ENCODE data around the gene MOCS3. TPM values are rescaled to one million over a fixed set of nuclear protein-coding genes. Genes with fewer than 3 reads are reported as not detected.
A peak's percentile ranks its signal among the peaks of the same experiment; 100 is the strongest.

The MOCS3 gene
- total RNA-seq, 1 donor from 2014 or later: 4.1 TPM

DNA sequence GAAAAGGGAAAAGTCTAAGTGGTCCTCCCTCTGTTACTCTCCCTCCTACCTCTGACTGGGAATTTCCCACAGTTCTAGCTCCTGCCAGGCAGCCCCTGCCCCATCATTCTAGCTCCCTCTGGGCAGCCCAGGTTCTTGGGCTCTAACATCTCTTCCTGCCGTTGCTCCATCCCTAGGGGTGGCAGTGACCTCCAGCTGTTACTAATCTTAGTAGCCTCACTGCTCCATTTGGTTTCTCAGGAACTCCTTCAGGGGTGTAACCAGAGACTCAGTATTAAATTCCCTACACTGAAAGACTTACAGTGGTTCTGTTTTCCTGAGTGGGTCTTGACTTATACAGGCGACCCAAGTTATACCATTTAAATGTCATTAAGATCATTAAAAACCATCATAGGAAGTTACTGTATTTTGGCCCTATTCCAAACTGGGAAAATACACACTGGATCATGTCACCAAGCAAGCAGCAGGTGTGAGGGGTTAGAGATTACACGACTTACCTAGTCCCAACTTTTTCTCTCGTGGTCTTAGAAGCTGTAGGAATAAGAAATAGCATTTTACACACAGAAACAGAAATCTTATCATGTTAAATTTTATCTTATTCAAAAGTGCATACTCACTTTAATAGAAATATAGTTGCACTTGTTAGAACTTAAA lies 10.4 kb upstream of the MOCS3 start:
- Mint-ChIP-seq H3K9me3 (ENCODE audit: unreplicated experiment) (no peaks in the 10 kb centered on the region), H3K27me3 (ENCODE audit: unreplicated experiment) (no peaks in the 10 kb centered on the region), H3K4me3 (ENCODE audit: unreplicated experiment) (no peak overlapping the region), H3K27ac (ENCODE audit: unreplicated experiment) (no peak overlapping the region), H3K4me1 (ENCODE audit: low read depth, unreplicated experiment) (no peaks in the 10 kb centered on the region), H3K36me3 (ENCODE audit: unreplicated experiment) (no peaks in the 10 kb centered on the region)
- TF ChIP-seq, protein P1, sequence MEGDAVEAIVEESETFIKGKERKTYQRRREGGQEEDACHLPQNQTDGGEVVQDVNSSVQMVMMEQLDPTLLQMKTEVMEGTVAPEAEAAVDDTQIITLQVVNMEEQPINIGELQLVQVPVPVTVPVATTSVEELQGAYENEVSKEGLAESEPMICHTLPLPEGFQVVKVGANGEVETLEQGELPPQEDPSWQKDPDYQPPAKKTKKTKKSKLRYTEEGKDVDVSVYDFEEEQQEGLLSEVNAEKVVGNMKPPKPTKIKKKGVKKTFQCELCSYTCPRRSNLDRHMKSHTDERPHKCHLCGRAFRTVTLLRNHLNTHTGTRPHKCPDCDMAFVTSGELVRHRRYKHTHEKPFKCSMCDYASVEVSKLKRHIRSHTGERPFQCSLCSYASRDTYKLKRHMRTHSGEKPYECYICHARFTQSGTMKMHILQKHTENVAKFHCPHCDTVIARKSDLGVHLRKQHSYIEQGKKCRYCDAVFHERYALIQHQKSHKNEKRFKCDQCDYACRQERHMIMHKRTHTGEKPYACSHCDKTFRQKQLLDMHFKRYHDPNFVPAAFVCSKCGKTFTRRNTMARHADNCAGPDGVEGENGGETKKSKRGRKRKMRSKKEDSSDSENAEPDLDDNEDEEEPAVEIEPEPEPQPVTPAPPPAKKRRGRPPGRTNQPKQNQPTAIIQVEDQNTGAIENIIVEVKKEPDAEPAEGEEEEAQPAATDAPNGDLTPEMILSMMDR (IDR thresholded peaks at IDR 0.05; ENCODE audit: partially characterized antibody, unreplicated experiment): no peak
- DNase-seq: no peak

DNA sequence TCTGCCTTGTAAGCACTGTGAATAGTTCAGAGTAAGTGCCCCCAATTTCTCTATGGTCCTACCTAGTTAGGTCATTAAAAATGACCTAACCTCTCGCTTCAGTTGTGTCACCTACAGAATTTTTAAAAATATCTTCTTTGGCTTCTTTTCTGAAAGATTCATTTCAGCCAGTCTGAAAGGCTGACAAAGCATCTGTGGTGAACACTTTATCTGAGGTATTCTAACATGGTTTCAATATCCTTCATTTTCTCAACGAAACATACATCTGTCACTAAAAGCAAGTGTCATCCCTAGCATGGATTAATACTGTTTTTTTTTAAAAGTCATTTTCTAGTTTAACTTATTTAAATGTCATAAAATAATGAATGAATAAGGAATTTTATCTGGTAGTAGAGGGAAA lies 5.4 kb upstream of the MOCS3 start:
- Mint-ChIP-seq H3K4me1 (ENCODE audit: low read depth, unreplicated experiment) (peaks cover 16% of the 10 kb centered on the region), H3K4me3 (ENCODE audit: unreplicated experiment) (no peak overlapping the region), H3K36me3 (ENCODE audit: unreplicated experiment) (no peaks in the 10 kb centered on the region), H3K27me3 (ENCODE audit: unreplicated experiment) (peaks cover 2% of the 10 kb centered on the region), H3K27ac (ENCODE audit: unreplicated experiment) (no peak overlapping the region), H3K9me3 (ENCODE audit: unreplicated experiment) (peaks cover 1% of the 10 kb centered on the region)
- TF ChIP-seq, protein P1 (IDR thresholded peaks at IDR 0.05; ENCODE audit: partially characterized antibody, unreplicated experiment): no peak
- no peak for DNase-seq

DNA sequence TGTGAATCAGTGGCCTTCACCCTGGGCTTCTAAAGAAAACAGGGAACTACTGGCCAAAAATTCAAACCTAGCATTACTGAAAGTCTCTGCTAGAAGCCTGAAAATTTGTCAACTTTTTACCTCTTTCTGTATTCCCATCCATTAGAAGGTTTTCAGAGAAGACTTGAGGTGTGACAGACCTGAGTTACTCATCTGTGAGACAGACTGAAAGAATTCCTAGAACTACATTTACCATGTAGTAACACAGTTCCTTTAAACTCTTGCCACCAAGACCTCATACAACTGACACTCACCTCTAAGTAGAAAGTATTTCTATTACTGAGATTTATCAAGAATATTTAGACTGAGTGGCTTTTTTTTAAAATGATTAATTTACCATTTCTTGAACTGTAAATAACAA lies 4.8 kb upstream of the MOCS3 start:
- Mint-ChIP-seq H3K4me3 (ENCODE audit: unreplicated experiment) (no peak overlapping the region), H3K27ac (ENCODE audit: unreplicated experiment) (no peak overlapping the region)

DNA sequence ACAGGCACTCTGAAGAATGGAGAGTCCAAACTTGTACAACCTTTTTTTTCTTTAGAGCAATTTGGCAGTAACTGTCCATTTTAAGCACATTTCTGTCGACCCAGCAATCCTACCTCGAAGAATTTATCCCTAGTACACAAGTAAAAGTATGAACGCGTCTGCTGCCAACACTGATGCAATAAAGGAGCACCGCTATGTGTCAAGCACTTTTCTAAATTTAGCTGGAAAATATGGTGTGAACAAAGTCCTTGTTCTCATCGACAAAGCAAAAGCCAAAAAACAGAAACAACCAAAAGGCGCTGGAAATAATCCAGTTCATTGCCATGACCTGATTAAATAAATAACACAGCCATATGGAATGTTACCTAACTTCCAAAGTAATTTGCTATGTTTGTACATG lies 1.3 kb upstream of the MOCS3 start:
- TF ChIP-seq, protein P1 (IDR thresholded peaks at IDR 0.05; ENCODE audit: partially characterized antibody, unreplicated experiment): no peak
- Mint-ChIP-seq H3K4me1 (ENCODE audit: low read depth, unreplicated experiment) (peaks cover 19% of the 10 kb centered on the region), H3K4me3 (ENCODE audit: unreplicated experiment) (peak overlapping the region; percentile 97), H3K9me3 (ENCODE audit: unreplicated experiment) (peaks cover 1% of the 10 kb centered on the region), H3K36me3 (ENCODE audit: unreplicated experiment) (no peaks in the 10 kb centered on the region), H3K27me3 (ENCODE audit: unreplicated experiment) (peaks cover 5% of the 10 kb centered on the region), H3K27ac (ENCODE audit: unreplicated experiment) (peak overlapping the region; percentile 98)
- no peak for DNase-seq

More for the DNA sequence above, 4.8 kb upstream of the MOCS3 start:
- H3K9me3 Mint-ChIP-seq (ENCODE audit: unreplicated experiment): peaks cover 1% of the 10 kb centered on the region
- no peaks in the 10 kb centered on the region for H3K36me3 Mint-ChIP-seq (ENCODE audit: unreplicated experiment)
- TF ChIP-seq, protein P1 (IDR thresholded peaks at IDR 0.05; ENCODE audit: partially characterized antibody, unreplicated experiment): no peak
- DNase-seq: no peak
- peaks cover 16% of the 10 kb centered on the region for H3K4me1 Mint-ChIP-seq (ENCODE audit: low read depth, unreplicated experiment)
- H3K27me3 Mint-ChIP-seq (ENCODE audit: unreplicated experiment): peaks cover 5% of the 10 kb centered on the region

DNA sequence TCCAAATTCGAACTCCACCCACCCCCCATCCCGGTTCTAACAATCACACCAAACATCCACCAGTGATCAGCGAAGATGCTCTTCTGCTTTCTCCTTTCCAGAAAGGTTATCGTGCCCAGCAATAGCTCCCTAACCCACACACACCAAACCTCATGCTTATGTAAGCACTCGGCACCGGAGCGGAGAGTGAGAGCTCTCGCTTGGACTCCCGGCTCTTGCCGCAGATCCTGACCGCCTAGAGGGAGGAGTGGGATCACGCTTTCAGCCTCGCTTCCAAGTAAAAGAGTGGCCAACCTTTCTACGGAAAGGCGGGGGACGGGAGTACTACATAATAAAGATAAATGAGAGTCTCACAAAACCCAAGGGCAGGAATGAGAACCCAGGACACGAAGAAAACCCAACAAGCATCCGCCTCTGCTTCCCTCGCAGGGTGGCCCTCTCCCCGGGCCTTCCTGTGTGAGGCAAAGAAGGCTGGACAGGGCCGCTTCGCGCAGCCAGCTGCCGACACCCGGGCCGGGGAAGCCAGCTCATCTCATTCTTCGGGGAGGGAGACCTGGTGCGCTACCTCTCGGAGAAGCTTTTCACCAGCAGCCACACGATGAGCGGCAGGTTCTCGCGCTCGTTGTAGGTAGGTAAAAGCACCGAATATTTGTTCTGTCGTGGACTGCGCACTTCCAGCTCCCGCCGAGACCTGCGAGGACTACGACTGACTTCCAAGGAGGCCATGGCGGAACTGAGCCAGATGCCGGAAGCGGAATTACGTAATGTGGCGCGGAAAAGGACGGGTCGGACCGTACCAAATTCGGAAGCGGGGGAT lies 612 bp upstream of the MOCS3 start, which contains the start of gene DPM1:
Gene DPM1, minus strand, starts transcription at position 735 of the 817 bp plus-strand sequence. Its CDS starts 9 bp downstream, at position 726.
- DNase-seq: peak; percentile 84
- Mint-ChIP-seq H3K4me1 (ENCODE audit: low read depth, unreplicated experiment) (peaks cover 19% of the 10 kb centered on the region), H3K36me3 (ENCODE audit: unreplicated experiment) (no peaks in the 10 kb centered on the region), H3K27me3 (ENCODE audit: unreplicated experiment) (peaks cover 5% of the 10 kb centered on the region), H3K9me3 (ENCODE audit: unreplicated experiment) (peaks cover 1% of the 10 kb centered on the region), H3K27ac (ENCODE audit: unreplicated experiment) (peak within 1 kb of the TSS; percentile 98), H3K4me3 (ENCODE audit: unreplicated experiment) (peak within 1 kb of the TSS; percentile 97)
- TF ChIP-seq, protein P1 (IDR thresholded peaks at IDR 0.05; ENCODE audit: partially characterized antibody, unreplicated experiment): no peak

All from glutamatergic neuron (in vitro differentiated cells).